ENCODE results near the gene RAB40C.

RAB40C gene

GRCh38 chr16:600781-601180, 10.9 kb downstream of the RAB40C start:
- DNase-seq: no peak
- no peak overlapping the region for H3K27ac ChIP-seq (ENCODE audit: low read length)
- no peak overlapping the region for H3K4me3 ChIP-seq (ENCODE audit: low read depth in 1 of 2, low read length in 2 of 2)
- ATAC-seq (ENCODE audit: insufficient read depth, low read depth): peak; percentile 47; the same call in 1 of the 3 replicates
- H3K27me3 ChIP-seq (ENCODE audit: insufficient read depth, low read length, poor library complexity): no peaks in the 10 kb centered on the region
- no peak for TF ChIP-seq EZH2 (IDR thresholded peaks at IDR 0.05; ENCODE audit: borderline replicate concordance, low read depth, low read length, severe bottlenecking)
- TF ChIP-seq CTCF (IDR thresholded peaks at IDR 0.05; ENCODE audit: borderline replicate concordance, extremely low read depth, low read length, poor library complexity, severe bottlenecking): peak; percentile 39
- no peak overlapping the region for H3K4me2 ChIP-seq (ENCODE audit: insufficient read depth, low read length)
- no peak overlapping the region for H3K9ac ChIP-seq (ENCODE audit: low read depth, low read length)
- H3K36me3 ChIP-seq (ENCODE audit: insufficient read depth, low read length): peaks cover 29% of the 10 kb centered on the region
- H3K4me1 ChIP-seq (ENCODE audit: insufficient read depth, low read length): no peaks in the 10 kb centered on the region
- peaks cover 49% of the 10 kb centered on the region for H3K79me2 ChIP-seq (ENCODE audit: insufficient read depth, low read length)
- H2AFZ ChIP-seq (ENCODE audit: low read depth, low read length): no peak overlapping the region
- H4K20me1 ChIP-seq (ENCODE audit: insufficient read depth, low read length): peaks cover 22% of the 10 kb centered on the region
- H3K9me3 ChIP-seq (ENCODE audit: insufficient read depth, low read length, severe bottlenecking): no peaks in the 10 kb centered on the region

DNA sequence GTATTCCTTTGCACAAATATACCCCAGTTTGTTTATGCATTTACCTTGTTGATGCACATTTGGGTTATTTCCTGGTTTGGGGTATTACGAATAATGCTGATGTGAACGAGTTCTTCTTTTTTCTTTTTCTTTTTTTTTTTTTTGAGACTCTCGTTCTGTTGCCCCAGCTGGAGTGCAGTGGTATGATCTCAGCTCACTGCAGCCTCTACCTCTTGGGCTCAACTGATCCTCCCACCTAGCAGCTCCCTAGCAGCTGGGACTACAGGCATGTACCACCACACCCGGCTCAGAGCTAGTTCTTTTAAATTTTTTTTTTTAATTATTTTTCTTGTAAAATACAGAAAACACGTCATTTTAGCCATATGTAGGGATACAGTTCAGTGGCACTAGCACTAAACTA, 14.1 kb downstream of the RAB40C start:
- Histone ChIP-seq H3K4me1 (ENCODE audit: insufficient read depth, low read length) (no peaks in the 10 kb centered on the region), H3K36me3 (ENCODE audit: insufficient read depth, low read length) (peaks cover 20% of the 10 kb centered on the region), H3K9ac (ENCODE audit: low read depth, low read length) (no peak overlapping the region), H3K4me3 (ENCODE audit: low read depth in 1 of 2, low read length in 2 of 2) (no peak overlapping the region), H3K79me2 (ENCODE audit: insufficient read depth, low read length) (peaks cover 37% of the 10 kb centered on the region), H4K20me1 (ENCODE audit: insufficient read depth, low read length) (peaks cover 15% of the 10 kb centered on the region; the same call in 1 of the 2 replicates), H3K27me3 (ENCODE audit: insufficient read depth, low read length, poor library complexity) (no peaks in the 10 kb centered on the region), H3K9me3 (ENCODE audit: insufficient read depth, low read length, severe bottlenecking) (no peaks in the 10 kb centered on the region), H3K4me2 (ENCODE audit: insufficient read depth, low read length) (no peak overlapping the region), H2AFZ (ENCODE audit: low read depth, low read length) (no peak overlapping the region), H3K27ac (ENCODE audit: low read length) (no peak overlapping the region)
- DNase-seq: no peak
- ATAC-seq (ENCODE audit: insufficient read depth, low read depth): no peak
- TF ChIP-seq EZH2 (IDR thresholded peaks at IDR 0.05; ENCODE audit: borderline replicate concordance, low read depth, low read length, severe bottlenecking) (no peak), CTCF (IDR thresholded peaks at IDR 0.05; ENCODE audit: borderline replicate concordance, extremely low read depth, low read length, poor library complexity, severe bottlenecking) (no peak)

DNA sequence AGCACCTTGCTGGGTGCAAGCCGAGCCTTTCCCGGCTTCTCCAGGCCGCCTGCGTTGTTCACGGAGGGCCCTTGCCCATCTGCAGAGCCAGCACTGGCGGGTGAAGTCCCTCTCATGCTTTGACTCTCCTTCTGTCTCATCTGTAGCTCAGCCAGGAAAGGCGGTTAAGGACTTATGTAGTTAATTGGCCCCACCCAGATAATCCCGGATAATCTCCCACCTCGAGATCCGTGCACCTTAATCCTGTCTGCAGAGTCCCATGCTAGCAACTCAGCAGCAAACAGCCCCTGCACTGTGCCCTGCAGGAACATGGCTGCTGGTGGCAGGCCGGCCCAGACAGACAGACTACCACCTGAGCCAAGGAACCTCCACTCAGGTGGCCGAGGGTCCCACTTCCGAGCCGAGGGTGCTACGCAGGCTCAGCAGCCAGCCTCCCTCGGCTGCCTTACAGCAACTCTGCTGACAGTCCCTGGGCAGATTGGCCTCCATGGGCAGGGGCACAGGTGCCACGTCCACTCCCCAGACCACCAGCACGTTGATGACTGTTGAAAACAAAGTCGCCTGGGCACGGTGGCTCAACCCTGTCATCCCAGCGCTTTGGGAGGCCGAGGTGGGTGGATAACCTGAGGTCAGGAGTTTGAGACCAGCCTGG, 16.9 kb downstream of the RAB40C start:
- Histone ChIP-seq H3K9me3 (ENCODE audit: insufficient read depth, low read length, severe bottlenecking) (no peaks in the 10 kb centered on the region), H2AFZ (ENCODE audit: low read depth, low read length) (no peak overlapping the region), H3K36me3 (ENCODE audit: insufficient read depth, low read length) (no peaks in the 10 kb centered on the region; the same call in 1 of the 2 replicates), H3K27me3 (ENCODE audit: insufficient read depth, low read length, poor library complexity) (no peaks in the 10 kb centered on the region), H3K4me1 (ENCODE audit: insufficient read depth, low read length) (no peaks in the 10 kb centered on the region), H3K79me2 (ENCODE audit: insufficient read depth, low read length) (peaks cover 37% of the 10 kb centered on the region), H3K9ac (ENCODE audit: low read depth, low read length) (no peak overlapping the region), H3K27ac (ENCODE audit: low read length) (no peak overlapping the region), H3K4me2 (ENCODE audit: insufficient read depth, low read length) (no peak overlapping the region), H4K20me1 (ENCODE audit: insufficient read depth, low read length) (peaks cover 15% of the 10 kb centered on the region; the same call in 1 of the 2 replicates), H3K4me3 (ENCODE audit: low read depth in 1 of 2, low read length in 2 of 2) (no peak overlapping the region)
- ATAC-seq (ENCODE audit: insufficient read depth, low read depth): no peak
- TF ChIP-seq CTCF (IDR thresholded peaks at IDR 0.05; ENCODE audit: borderline replicate concordance, extremely low read depth, low read length, poor library complexity, severe bottlenecking): no peak
- no peak for TF ChIP-seq EZH2 (IDR thresholded peaks at IDR 0.05; ENCODE audit: borderline replicate concordance, low read depth, low read length, severe bottlenecking)
- DNase-seq: no peak

Measured in DND-41 (cell line).